K562 (cell line): ENCODE results near the gene PPP1R12B. TPM values are rescaled to one million over a fixed set of nuclear protein-coding genes. Genes with fewer than 3 reads are reported as not detected.
"Not testable (repeated sequence)": the region's sequence is repeated elsewhere in the genome, so short reads cannot be mapped to it uniquely, and the experiment has no call there.

Experiments
- ATAC-seq: fragments of 200-7000 bp; cut with Tn5 transposase; 3 replicates; pipeline ENCODE4 v1.9.1; 2020; ENCODE audit warnings: moderate library complexity
- BruUV-seq: library from RNA; stranded (reverse); fragments of 400-500 nt; replicated peaks from 2 replicates; lab custom pipeline; 2021; lab: Mats Ljungman, UMichigan
- CTCF ChIA-PET: fragments of 300-600 bp; formaldehyde crosslinking; extraction: SDS; loops from one replicate; lab custom pipeline; 2021; ENCODE audit warnings: low intra/inter-chr PET ratio; lab: Yijun Ruan, JAX
- POLR2A ChIA-PET: fragments of 300-600, 350-650 bp; sonication (Branson Sonifier 250); formaldehyde crosslinking; extraction: SDS; loops from one replicate; lab custom pipeline; 2021; ENCODE audit warnings: antibody characterized with exemption, inconsistent platforms; lab: Yijun Ruan, JAX
- DNase-seq, 4 experiments: peaks; one replicate each; pipeline versions ENCODE4 v3.0.0 to v3.0.0-alpha.2; 2011 to 2018; ENCODE audit warnings: low spot score in 3 of 4, mixed read lengths in 3 of 4; ENCODE audit errors: extremely low read depth in 1 of 4
- FAIRE-seq: peaks from 2 replicates; lab custom pipeline; 2011; peaks lifted over from hg19 to GRCh38; lab: Jason Lieb, UNC
- H2AFZ ChIP-seq: 2 replicates; pipeline ENCODE4 v1.6.0; 2011; ENCODE audit warnings: low read depth, low read length, control low read depth, inconsistent platforms
- H3K27ac ChIP-seq: fragments of 200-600 bp; 3 replicates; pipeline ENCODE4 v1.8.0; 2011; ENCODE audit warnings: low read depth, mild to moderate bottlenecking, control low read depth, inconsistent platforms, low read length, moderate library complexity, mixed read lengths; ENCODE audit errors: extremely low read depth
- H3K27me3 ChIP-seq, 2 experiments: fragments of 300-600 bp in 1 of 2; 2 replicates in 1 of 2; 3 replicates in 1 of 2; pipeline versions ENCODE4 v1.6.0 to v1.8.0; 2011; ENCODE audit warnings: inconsistent platforms in 2 of 2, low read length in 2 of 2, mild to moderate bottlenecking in 1 of 2, mixed read lengths in 1 of 2, moderate library complexity in 1 of 2; ENCODE audit not compliant: control insufficient read depth in 2 of 2, insufficient read depth in 2 of 2
- H3K36me3 ChIP-seq: fragments of 300-600 bp; 3 replicates; pipeline ENCODE4 v1.8.0; 2011; ENCODE audit warnings: mild to moderate bottlenecking, low read length, inconsistent platforms; ENCODE audit not compliant: control insufficient read depth, insufficient read depth
- H3K4me1 ChIP-seq, 2 experiments: fragments of 200-600 bp in 1 of 2; replicated peaks in 1 of 2; 2 replicates in 1 of 2; 3 replicates in 1 of 2; pipeline versions ENCODE4 v1.5.1 to v1.8.0; 2011; ENCODE audit warnings: inconsistent platforms in 2 of 2, low read length in 2 of 2, mild to moderate bottlenecking in 1 of 2, mixed read lengths in 1 of 2, moderate library complexity in 1 of 2; ENCODE audit not compliant: control insufficient read depth in 2 of 2, insufficient read depth in 2 of 2
- H3K4me2 ChIP-seq: 2 replicates; pipeline ENCODE4 v1.6.1; 2011; ENCODE audit warnings: low read length, control low read depth, inconsistent platforms, mixed read lengths; ENCODE audit not compliant: insufficient read depth
- H3K4me3 ChIP-seq: fragments of 200-600 bp; sonication (generic), shearing (Covaris generic); 2 replicates; pipeline ENCODE4 v1.5.1; 2016; ENCODE audit warnings: control low read depth, inconsistent platforms
- H3K79me2 ChIP-seq: fragments of 200-600 bp; 3 replicates; pipeline ENCODE4 v1.8.0; 2011; ENCODE audit warnings: low read length, inconsistent platforms; ENCODE audit not compliant: control insufficient read depth, insufficient read depth
- H3K9ac ChIP-seq, 2 experiments: 2 replicates each; pipeline versions ENCODE4 v1.6.0 to v1.6.1; 2011; ENCODE audit warnings: low read depth in 2 of 2, low read length in 2 of 2, control low read depth in 1 of 2, inconsistent platforms in 1 of 2, mild to moderate bottlenecking in 1 of 2, mixed read lengths in 1 of 2; ENCODE audit not compliant: insufficient read depth in 1 of 2
- H3K9me1 ChIP-seq: one replicate; pipeline ENCODE4 v1.6.0; 2011; ENCODE audit warnings: inconsistent platforms, mild to moderate bottlenecking, low read length, moderate library complexity; ENCODE audit not compliant: control insufficient read depth, insufficient read depth
- H3K9me3 ChIP-seq: replicated peaks from 2 replicates; pipeline ENCODE4 v1.5.1; 2011; ENCODE audit warnings: low read depth, low read length, inconsistent platforms; ENCODE audit not compliant: control insufficient read depth, insufficient read depth
- H4K20me1 ChIP-seq: replicated peaks from 2 replicates; pipeline ENCODE4 v1.6.1; 2011; ENCODE audit warnings: low read length, inconsistent platforms, mixed read lengths; ENCODE audit not compliant: control insufficient read depth, insufficient read depth
- CEBPB ChIP-seq: fragments of 450-650 bp; IDR thresholded peaks from 2 replicates; pipeline ENCODE4 v1.6.1; 2016; ENCODE audit warnings: missing genetic modification characterization, missing compliant biosample characterization
- CEBPG ChIP-seq, 3 experiments: fragments of 200-800 bp in 1 of 3; sonication (Bioruptor generic) in 1 of 3; sonication (generic) in 1 of 3; formaldehyde crosslinking in 1 of 3; IDR thresholded peaks in 2 of 3; conservative IDR thresholded peaks in 1 of 3; 2 replicates each; pipeline versions ENCODE4 v1.6.1 to v1.8.0; 2016 to 2022; ENCODE audit warnings: missing compliant biosample characterization in 2 of 3, missing genetic modification characterization in 2 of 3, mild to moderate bottlenecking in 1 of 3, missing genetic modification reagents in 1 of 3
- ESRRA ChIP-seq: fragments of 450-650 bp; IDR thresholded peaks from 2 replicates; pipeline ENCODE4 v1.6.1; 2014; ENCODE audit warnings: low read depth, mild to moderate bottlenecking, moderate library complexity, borderline replicate concordance
- FOSL1 ChIP-seq: fragments of 200-800 bp; sonication (Bioruptor generic); conservative IDR thresholded peaks from 2 replicates; pipeline ENCODE4 v1.6.1; 2016; ENCODE audit warnings: missing genetic modification characterization, missing compliant biosample characterization
- FOXA3 ChIP-seq, 2 experiments: fragments of 450-650 bp in 1 of 2; sonication (generic) in 1 of 2; formaldehyde crosslinking; IDR thresholded peaks in 1 of 2; conservative IDR thresholded peaks in 1 of 2; 2 replicates each; pipeline versions ENCODE4 v1.4.0 to v1.8.0; 2020 to 2022; ENCODE audit warnings: mild to moderate bottlenecking in 2 of 2, missing genetic modification reagents in 1 of 2
- HDAC1 ChIP-seq, 2 experiments: fragments of 450-650 bp; IDR thresholded peaks; 2 replicates each; pipeline ENCODE4 v1.6.1; 2016 to 2017; ENCODE audit warnings: inconsistent platforms in 1 of 2, mild to moderate bottlenecking in 1 of 2, moderate library complexity in 1 of 2
- HDAC2 ChIP-seq: fragments of 450-650 bp; IDR thresholded peaks from 2 replicates; pipeline ENCODE4 v1.6.1; 2016; ENCODE audit warnings: mild to moderate bottlenecking
- KDM1A ChIP-seq, 2 experiments: fragments of 450-650 bp; IDR thresholded peaks; 2 replicates each; pipeline ENCODE4 v1.6.1; 2016; ENCODE audit warnings: mild to moderate bottlenecking in 2 of 2
- MEIS2 ChIP-seq: fragments of 450-650 bp; IDR thresholded peaks from 2 replicates; pipeline ENCODE4 v1.6.1; 2014; ENCODE audit warnings: mild to moderate bottlenecking; ENCODE audit not compliant: partially characterized antibody
- RCOR1 ChIP-seq, 2 experiments: IDR thresholded peaks; 2 replicates each; pipeline ENCODE4 v1.6.1; 2012; ENCODE audit warnings: low read depth in 2 of 2, low read length in 2 of 2, borderline replicate concordance in 1 of 2, improper control_type of control experiment in 1 of 2
- SMARCE1 ChIP-seq: fragments of 450-650 bp; IDR thresholded peaks from 2 replicates; pipeline ENCODE4 v1.7.1; 2016; ENCODE audit warnings: mild to moderate bottlenecking
- TEAD4 ChIP-seq, 2 experiments: sonication (generic) in 1 of 2; formaldehyde crosslinking in 1 of 2; IDR thresholded peaks; 2 replicates each; pipeline versions ENCODE4 v1.6.1 to v1.8.0; 2012 to 2022; ENCODE audit warnings: borderline replicate concordance in 1 of 2, inconsistent platforms in 1 of 2, low read length in 1 of 2, mild to moderate bottlenecking in 1 of 2, missing genetic modification reagents in 1 of 2
- whole genome bisulfite sequencing: fragments of 100-300 bp; shearing (Covaris generic); methylation state at CpG from one replicate; pipeline ENCODE4 v1.1.6; 2016; ENCODE audit warnings: low coverage, mixed read lengths; ENCODE audit not compliant: insufficient coverage; ENCODE audit errors: missing lambda C conversion rate; 5-methylcytosine and 5-hydroxymethylcytosine counted together
- in situ Hi-C: fragments of 300-500 bp; cut with MboI; formaldehyde crosslinking; loops from 4 replicates; pipeline ENCODE4 v1.15.0; 2018; ENCODE audit warnings: inconsistent platforms, mixed read lengths
- intact Hi-C: fragments of 100-400 bp; cut with micrococcal nuclease; formaldehyde crosslinking; loops from 2 replicates; pipeline ENCODE4 v1.14.2; 2022
- polyA plus RNA-seq, 8 experiments: library from polyadenylated mRNA; depleted of rRNA in 4 of 8; stranded (reverse) in 5 of 8; unstranded in 3 of 8; fragments of >200 nt; fragmentation: Nextera tagmentation in 2 of 8; fragmentation: Illumina TruSeq in 1 of 8; extraction: Ambion mirVana in 2 of 8; extraction: Trizol in 1 of 8; gene quantifications; 2 replicates each; pipeline versions ENCODE4 v1.2.1 to v1.2.3, GENCODE V29; 2011 to 2014; ENCODE audit warnings: inconsistent platforms in 1 of 8, missing spikeins in 1 of 8
- total RNA-seq, 7 experiments: library from RNA; depleted of rRNA in 6 of 7; stranded (reverse); fragments of >200 nt in 6 of 7; fragmentation: Illumina TruSeq in 2 of 7; extraction: Trizol in 2 of 7; gene quantifications; 2 replicates each; pipeline versions ENCODE4 v1.2.1 to v1.2.3, GENCODE V29; 2011 to 2021; ENCODE audit warnings: low replicate concordance in 1 of 7
- TF ChIP-seq, protein P1 (sequence below), 2 experiments: fragments of 450-650 bp; IDR thresholded peaks; 2 replicates each; pipeline ENCODE4 v1.6.1; 2016
- TF ChIP-seq, protein P2 (sequence below), 2 experiments: fragments of 250-450 bp in 1 of 2; fragments of 450-650 bp in 1 of 2; sonication (Bioruptor Pico) in 1 of 2; IDR thresholded peaks; 2 replicates each; pipeline versions ENCODE4 v1.6.1 to v1.8.0; 2016 to 2021; ENCODE audit warnings: mild to moderate bottlenecking in 2 of 2, moderate library complexity in 2 of 2, missing compliant biosample characterization in 1 of 2, missing genetic modification characterization in 1 of 2

PPP1R12B gene
- total and polyA plus RNA-seq, 9 of the 15 experiments (the other 6 are each of a cell fraction or from before 2014, with no cell fraction given): 0.73 to 16.9 (median 13.6) TPM

DNA sequence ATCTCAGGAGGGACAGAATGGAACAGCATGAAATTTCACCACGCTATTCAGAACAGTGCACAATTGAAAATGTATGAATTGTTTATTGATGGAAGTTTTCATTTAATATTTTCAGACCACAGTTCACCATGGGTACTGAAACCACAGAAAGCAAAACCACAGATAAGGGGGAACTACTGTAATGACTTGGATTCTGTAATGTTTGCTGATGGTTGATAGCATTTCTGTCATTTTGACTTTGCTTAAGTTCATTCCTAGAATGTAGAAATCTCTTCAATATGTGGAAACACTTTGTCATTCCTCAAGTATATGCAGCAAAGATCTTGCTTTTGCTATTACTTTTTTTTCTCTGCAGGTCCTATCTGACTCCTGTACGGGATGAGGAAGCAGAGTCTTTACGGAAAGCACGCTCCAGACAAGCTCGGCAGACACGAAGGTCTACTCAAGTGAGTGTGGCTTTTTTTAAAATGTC lies 139.7 kb downstream of the PPP1R12B start:
- H3K36me3 ChIP-seq; CTCF ChIA-PET; H3K4me1 ChIP-seq; H3K4me2 ChIP-seq; DNase-seq; H3K9me1 ChIP-seq; BruUV-seq; intact Hi-C loops; H3K4me3 ChIP-seq; H3K27me3 ChIP-seq; H3K9ac ChIP-seq; H2AFZ ChIP-seq; H4K20me1 ChIP-seq; H3K9me3 ChIP-seq; ATAC-seq; H3K27ac ChIP-seq; H3K79me2 ChIP-seq; TF ChIP-seq CEBPG (CRISPR knock-in tag; IDR thresholded peaks at IDR 0.05); TEAD4 (CRISPR knock-in tag; IDR thresholded peaks at IDR 0.05; ENCODE audit: borderline replicate concordance): not testable (repeated sequence)
- in situ Hi-C loops: loop anchor here (25.0 kb wide), 1 partner anchor 224 kb away; the partner anchor contains the start of gene SYT2
- peak; percentile 6 for FAIRE-seq
- TF ChIP-seq CEBPG (tag; conservative IDR thresholded peaks at IDR 0.05 in 1 of 2, IDR thresholded peaks at IDR 0.05 in 1 of 2): 0 out of 4 replicates have a peak, but pooled peaks of 1 of the 2 experiments have one; percentile 45
- TF ChIP-seq, protein P1, sequence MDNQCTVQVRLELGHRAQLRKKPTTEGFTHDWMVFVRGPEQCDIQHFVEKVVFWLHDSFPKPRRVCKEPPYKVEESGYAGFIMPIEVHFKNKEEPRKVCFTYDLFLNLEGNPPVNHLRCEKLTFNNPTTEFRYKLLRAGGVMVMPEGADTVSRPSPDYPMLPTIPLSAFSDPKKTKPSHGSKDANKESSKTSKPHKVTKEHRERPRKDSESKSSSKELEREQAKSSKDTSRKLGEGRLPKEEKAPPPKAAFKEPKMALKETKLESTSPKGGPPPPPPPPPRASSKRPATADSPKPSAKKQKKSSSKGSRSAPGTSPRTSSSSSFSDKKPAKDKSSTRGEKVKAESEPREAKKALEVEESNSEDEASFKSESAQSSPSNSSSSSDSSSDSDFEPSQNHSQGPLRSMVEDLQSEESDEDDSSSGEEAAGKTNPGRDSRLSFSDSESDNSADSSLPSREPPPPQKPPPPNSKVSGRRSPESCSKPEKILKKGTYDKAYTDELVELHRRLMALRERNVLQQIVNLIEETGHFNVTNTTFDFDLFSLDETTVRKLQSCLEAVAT (IDR thresholded peaks at IDR 0.05): peak in 1 of 2 experiments; percentile 88; a peak in 2 of 4 replicates
- TF ChIP-seq MEIS2: peak; percentile 47
- peak; percentile 73 to 83; a peak in 3 of 4 replicates for TF ChIP-seq KDM1A (IDR thresholded peaks at IDR 0.05)
- TF ChIP-seq, protein P2, sequence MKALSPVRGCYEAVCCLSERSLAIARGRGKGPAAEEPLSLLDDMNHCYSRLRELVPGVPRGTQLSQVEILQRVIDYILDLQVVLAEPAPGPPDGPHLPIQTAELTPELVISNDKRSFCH (CRISPR knock-in tag; IDR thresholded peaks at IDR 0.05): not testable (repeated sequence)
- TF ChIP-seq, protein P2 (tag; IDR thresholded peaks at IDR 0.05): peak; percentile 41; the same call in 1 of the 2 replicates
- TF ChIP-seq CEBPB (tag): peak; percentile 67
- TF ChIP-seq SMARCE1: peak; percentile 51; the same call in 1 of the 2 replicates
- peak; percentile 63 for TF ChIP-seq FOSL1 (tag)
- TF ChIP-seq HDAC1 (IDR thresholded peaks at IDR 0.05): peak in 1 of 2 experiments; percentile 62; a peak in 2 of 4 replicates
- TF ChIP-seq TEAD4 (IDR thresholded peaks at IDR 0.05; ENCODE audit: low read length): peak; percentile 37; the same call in 1 of the 2 replicates
- 0 out of 2 replicates have a peak, but pooled peaks have one; percentile 34 for TF ChIP-seq HDAC2
- TF ChIP-seq FOXA3 (CRISPR knock-in tag; conservative IDR thresholded peaks at IDR 0.05 in 1 of 2, IDR thresholded peaks at IDR 0.05 in 1 of 2): peak in 1 of 2 experiments; percentile 82; a peak in 2 of 4 replicates
- TF ChIP-seq ESRRA: peak; percentile 96; the same call in 1 of the 2 replicates
- peak in 1 of 2 experiments; percentile 90; a peak in 2 of 4 replicates for TF ChIP-seq RCOR1 (IDR thresholded peaks at IDR 0.05; ENCODE audit: borderline replicate concordance in 1 of 2, low read depth in 2 of 2, low read length in 2 of 2)
- WGBS: 91% methylated on average over 6 of the region's 6 CpGs
- POLR2A ChIA-PET: interaction anchor here (0.6 kb wide), 1 partner anchor 213 kb away, joined by 4 read pairs; no protein-coding TSS in a partner anchor
